ENCODE measurements around the gene ZNF672. TPM values are rescaled to one million over a fixed set of nuclear protein-coding genes. Genes with fewer than 3 reads are reported as not detected.
A peak's percentile ranks its signal among the peaks of the same experiment; 100 is the strongest.

ZNF672 gene
- total and polyA plus RNA-seq, 2 of the 13 experiments (the other 11 are each of a cell fraction or from before 2014, with no cell fraction given), result 17.2 to 22.9 TPM

DNA sequence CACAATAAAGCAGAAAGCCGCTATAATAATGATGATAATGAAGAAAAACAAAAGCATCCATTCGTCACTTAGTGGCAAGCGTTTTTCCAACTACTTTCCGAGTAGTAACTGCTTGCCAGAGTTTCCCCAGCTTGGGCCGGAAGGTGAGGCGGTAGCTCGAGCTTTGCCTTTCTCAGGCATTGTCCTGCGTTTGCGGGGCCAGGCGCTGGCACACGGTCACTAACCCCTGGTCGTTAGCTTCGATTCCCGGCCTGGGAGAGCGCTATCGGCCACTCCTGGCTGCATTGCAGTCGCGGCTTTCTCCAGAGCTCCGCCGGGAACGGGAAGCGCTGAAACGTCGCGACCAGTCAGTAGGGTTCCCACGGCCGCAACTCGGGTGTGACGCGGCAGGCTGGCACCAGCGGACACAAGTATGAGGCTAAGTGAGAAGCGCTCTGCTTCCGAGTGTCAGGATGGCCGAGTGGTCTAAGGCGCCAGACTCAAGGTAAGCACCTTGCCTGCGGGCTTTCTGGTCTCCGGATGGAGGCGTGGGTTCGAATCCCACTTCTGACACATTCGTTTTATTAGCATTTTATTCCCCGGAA is 35.5 kb downstream of the ZNF672 start (continued):
- TF ChIP-seq, protein P1, sequence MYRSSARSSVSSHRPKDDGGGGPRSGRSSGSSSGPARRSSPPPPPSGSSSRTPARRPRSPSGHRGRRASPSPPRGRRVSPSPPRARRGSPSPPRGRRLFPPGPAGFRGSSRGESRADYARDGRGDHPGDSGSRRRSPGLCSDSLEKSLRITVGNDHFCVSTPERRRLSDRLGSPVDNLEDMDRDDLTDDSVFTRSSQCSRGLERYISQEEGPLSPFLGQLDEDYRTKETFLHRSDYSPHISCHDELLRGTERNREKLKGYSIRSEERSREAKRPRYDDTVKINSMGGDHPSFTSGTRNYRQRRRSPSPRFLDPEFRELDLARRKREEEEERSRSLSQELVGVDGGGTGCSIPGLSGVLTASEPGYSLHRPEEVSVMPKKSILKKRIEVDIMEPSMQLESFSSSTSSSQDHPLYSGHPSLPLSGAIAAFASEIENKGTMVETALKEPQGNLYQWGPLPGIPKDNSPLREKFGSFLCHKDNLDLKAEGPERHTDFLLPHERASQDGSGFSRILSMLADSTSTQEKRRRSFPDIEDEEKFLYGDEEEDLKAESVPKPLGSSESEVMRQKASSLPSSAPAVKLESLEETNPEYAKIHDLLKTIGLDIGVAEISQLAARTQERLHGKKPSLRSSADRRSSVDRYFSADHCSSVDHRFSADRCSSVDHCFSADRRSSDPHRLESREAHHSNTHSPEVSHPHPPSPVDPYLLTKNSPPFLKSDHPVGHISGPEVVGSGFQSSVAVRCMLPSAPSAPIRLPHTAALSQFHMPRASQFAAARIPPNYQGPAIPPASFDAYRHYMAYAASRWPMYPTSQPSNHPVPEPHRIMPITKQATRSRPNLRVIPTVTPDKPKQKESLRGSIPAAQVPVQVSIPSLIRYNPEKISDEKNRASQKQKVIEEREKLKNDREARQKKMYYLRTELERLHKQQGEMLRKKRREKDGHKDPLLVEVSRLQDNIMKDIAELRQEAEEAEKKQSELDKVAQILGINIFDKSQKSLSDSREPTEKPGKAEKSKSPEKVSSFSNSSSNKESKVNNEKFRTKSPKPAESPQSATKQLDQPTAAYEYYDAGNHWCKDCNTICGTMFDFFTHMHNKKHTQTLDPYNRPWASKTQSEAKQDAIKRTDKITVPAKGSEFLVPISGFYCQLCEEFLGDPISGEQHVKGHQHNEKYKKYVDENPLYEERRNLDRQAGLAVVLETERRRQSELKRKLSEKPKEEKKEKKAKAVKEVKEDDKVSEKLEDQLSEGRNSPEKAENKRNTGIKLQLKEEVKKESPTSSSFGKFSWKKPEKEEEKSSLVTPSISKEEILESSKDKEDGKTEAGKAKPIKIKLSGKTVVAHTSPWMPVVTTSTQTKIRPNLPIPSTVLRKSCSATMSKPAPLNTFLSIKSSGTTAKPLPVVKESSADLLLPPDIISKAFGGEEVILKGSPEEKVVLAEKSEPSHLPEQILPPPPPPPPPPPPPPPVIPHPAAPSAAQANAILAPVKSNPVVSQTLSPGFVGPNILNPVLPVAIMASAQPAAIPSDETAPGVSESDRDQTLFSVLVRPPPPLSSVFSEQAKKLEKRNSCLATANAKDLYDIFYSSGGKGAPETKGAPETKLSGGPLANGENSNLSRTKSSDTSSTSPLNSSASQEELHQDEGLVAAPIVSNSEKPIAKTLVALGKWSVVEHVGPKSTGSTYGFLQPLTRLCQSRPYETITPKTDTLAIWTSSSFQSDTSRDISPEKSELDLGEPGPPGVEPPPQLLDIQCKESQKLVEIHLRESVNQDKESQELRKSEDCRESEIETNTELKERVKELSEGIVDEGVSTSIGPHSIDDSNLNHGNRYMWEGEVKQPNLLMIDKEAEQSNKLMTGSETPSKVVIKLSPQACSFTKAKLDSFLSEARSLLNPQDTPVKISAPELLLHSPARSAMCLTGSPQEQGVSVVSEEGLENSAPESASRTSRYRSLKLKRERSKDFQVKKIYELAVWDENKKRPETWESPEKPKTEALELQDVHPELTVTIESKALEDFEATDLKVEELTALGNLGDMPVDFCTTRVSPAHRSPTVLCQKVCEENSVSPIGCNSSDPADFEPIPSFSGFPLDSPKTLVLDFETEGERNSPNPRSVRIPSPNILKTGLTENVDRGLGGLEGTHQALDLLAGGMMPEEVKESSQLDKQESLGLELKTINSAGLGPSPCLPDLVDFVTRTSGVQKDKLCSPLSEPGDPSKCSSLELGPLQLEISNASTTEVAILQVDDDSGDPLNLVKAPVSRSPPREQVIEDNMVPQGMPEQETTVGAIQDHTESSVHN (CRISPR knock-in tag; IDR thresholded peaks at IDR 0.05), result 0 out of 2 replicates have a peak, but pooled peaks have one; percentile 61
- TF ChIP-seq, protein P2, sequence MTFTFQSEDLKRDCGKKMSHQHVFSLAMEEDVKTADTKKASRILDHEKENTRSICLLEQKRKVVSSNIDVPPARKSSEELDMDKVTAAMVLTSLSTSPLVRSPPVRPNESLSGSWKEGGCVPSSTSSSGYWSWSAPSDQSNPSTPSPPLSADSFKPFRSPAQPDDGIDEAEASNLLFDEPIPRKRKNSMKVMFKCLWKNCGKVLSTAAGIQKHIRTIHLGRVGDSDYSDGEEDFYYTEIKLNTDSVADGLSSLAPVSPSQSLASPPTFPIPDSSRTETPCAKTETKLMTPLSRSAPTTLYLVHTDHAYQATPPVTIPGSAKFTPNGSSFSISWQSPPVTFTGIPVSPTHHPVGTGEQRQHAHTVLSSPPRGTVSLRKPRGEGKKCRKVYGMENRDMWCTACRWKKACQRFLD (CRISPR knock-in tag; IDR thresholded peaks at IDR 0.05; ENCODE audit: borderline replicate concordance), result no peak
- no peak for TF ChIP-seq SNRNP70 (IDR thresholded peaks at IDR 0.05; ENCODE audit: low read depth, low read length)
- TF ChIP-seq, protein P3, sequence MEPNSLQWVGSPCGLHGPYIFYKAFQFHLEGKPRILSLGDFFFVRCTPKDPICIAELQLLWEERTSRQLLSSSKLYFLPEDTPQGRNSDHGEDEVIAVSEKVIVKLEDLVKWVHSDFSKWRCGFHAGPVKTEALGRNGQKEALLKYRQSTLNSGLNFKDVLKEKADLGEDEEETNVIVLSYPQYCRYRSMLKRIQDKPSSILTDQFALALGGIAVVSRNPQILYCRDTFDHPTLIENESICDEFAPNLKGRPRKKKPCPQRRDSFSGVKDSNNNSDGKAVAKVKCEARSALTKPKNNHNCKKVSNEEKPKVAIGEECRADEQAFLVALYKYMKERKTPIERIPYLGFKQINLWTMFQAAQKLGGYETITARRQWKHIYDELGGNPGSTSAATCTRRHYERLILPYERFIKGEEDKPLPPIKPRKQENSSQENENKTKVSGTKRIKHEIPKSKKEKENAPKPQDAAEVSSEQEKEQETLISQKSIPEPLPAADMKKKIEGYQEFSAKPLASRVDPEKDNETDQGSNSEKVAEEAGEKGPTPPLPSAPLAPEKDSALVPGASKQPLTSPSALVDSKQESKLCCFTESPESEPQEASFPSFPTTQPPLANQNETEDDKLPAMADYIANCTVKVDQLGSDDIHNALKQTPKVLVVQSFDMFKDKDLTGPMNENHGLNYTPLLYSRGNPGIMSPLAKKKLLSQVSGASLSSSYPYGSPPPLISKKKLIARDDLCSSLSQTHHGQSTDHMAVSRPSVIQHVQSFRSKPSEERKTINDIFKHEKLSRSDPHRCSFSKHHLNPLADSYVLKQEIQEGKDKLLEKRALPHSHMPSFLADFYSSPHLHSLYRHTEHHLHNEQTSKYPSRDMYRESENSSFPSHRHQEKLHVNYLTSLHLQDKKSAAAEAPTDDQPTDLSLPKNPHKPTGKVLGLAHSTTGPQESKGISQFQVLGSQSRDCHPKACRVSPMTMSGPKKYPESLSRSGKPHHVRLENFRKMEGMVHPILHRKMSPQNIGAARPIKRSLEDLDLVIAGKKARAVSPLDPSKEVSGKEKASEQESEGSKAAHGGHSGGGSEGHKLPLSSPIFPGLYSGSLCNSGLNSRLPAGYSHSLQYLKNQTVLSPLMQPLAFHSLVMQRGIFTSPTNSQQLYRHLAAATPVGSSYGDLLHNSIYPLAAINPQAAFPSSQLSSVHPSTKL (CRISPR knock-in tag; IDR thresholded peaks at IDR 0.05), result no peak
- TF ChIP-seq ZFX (CRISPR knock-in tag; IDR thresholded peaks at IDR 0.05; ENCODE audit: low read depth), result peak; percentile 84
- TF ChIP-seq ZFP36L1 (CRISPR knock-in tag; IDR thresholded peaks at IDR 0.05), result no peak
- peak; percentile 21 for TF ChIP-seq RFXAP (CRISPR knock-in tag; IDR thresholded peaks at IDR 0.05; ENCODE audit: borderline replicate concordance)
- TF ChIP-seq ZNF75D (CRISPR knock-in tag; IDR thresholded peaks at IDR 0.05; ENCODE audit: borderline replicate concordance), result no peak
- no peak for TF ChIP-seq ZNF781 (CRISPR knock-in tag; IDR thresholded peaks at IDR 0.05; ENCODE audit: borderline replicate concordance, not compliant biosample characterization)
- peak; percentile 36; the same call in 1 of the 2 replicates for TF ChIP-seq RNF2 (conservative IDR thresholded peaks at IDR 0.05; ENCODE audit: low read depth)
- TF ChIP-seq, protein P4, sequence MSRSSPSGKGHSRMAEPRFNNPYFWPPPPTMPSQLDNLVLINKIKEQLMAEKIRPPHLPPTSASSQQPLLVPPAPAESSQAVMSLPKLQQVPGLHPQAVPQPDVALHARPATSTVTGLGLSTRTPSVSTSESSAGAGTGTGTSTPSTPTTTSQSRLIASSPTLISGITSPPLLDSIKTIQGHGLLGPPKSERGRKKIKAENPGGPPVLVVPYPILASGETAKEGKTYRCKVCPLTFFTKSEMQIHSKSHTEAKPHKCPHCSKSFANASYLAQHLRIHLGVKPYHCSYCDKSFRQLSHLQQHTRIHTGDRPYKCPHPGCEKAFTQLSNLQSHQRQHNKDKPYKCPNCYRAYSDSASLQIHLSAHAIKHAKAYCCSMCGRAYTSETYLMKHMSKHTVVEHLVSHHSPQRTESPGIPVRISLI (CRISPR knock-in tag; IDR thresholded peaks at IDR 0.05; ENCODE audit: borderline replicate concordance), result no peak
- TF ChIP-seq ZNF570 (CRISPR knock-in tag; IDR thresholded peaks at IDR 0.05; ENCODE audit: borderline replicate concordance), result no peak
- TF ChIP-seq SNAPC2 (CRISPR knock-in tag; IDR thresholded peaks at IDR 0.05), result peak; percentile 87; the same call in 1 of the 2 replicates
- 0 out of 2 replicates have a peak, but pooled peaks have one; percentile 63 for TF ChIP-seq SMYD3 (CRISPR knock-in tag; IDR thresholded peaks at IDR 0.05)

Data from HepG2 (cell line).